SK-N-MC (cell line): Measurements from ENCODE around the gene GPR4.

ENCODE experiments used
- DNase-seq: peaks from one replicate; pipeline ENCODE4 v3.0.0-alpha.2; 2011; ENCODE audit warnings: low read depth, low spot score
- H3K27ac ChIP-seq: fragments of 200-600 bp; sonication (generic); 2 replicates; pipeline ENCODE4 v1.5.1; 2016; ENCODE audit warnings: mixed run types
- H3K36me3 ChIP-seq: fragments of 200-600 bp; sonication (generic); 2 replicates; pipeline ENCODE4 v1.6.1; 2017; ENCODE audit warnings: antibody characterized with exemption, low read length, mixed read lengths; ENCODE audit not compliant: insufficient read depth
- H3K4me3 ChIP-seq: fragments of 200-600 bp; sonication (generic); 2 replicates; pipeline ENCODE4 v1.5.1; 2016
- H3K9ac ChIP-seq: fragments of 200-600 bp; sonication (generic); 2 replicates; pipeline ENCODE4 v1.8.0; 2017; ENCODE audit warnings: mixed run types, mixed read lengths; ENCODE audit not compliant: insufficient read length
- H3K9me3 ChIP-seq: fragments of 200-600 bp; sonication (generic); 2 replicates; pipeline ENCODE4 v1.6.1; 2017; ENCODE audit warnings: low read depth, mild to moderate bottlenecking, antibody characterized with exemption, low read length, moderate library complexity, mixed read lengths
- EZH2 ChIP-seq: fragments of 200-600 bp; sonication (generic); IDR thresholded peaks from one replicate; pipeline ENCODE4 v1.6.1; 2017; ENCODE audit warnings: antibody characterized with exemption
- FOXP2 ChIP-seq: optimal IDR thresholded peaks from 2 replicates; pipeline ENCODE3; 2011; ENCODE audit warnings: mild to moderate bottlenecking, moderate library complexity; ENCODE audit not compliant: insufficient read depth; ENCODE audit errors: extremely low read length, control extremely low read depth
- POLR2AphosphoS5 ChIP-seq: IDR thresholded peaks from 2 replicates; pipeline ENCODE4 v1.6.1; 2012; ENCODE audit warnings: mild to moderate bottlenecking, low read depth, low read length, borderline replicate concordance

The GPR4 gene

GRCh38 chr19:45554481-45554880 is 47.5 kb downstream of the GPR4 start:
- Histone ChIP-seq H3K9me3 (no peaks in the 10 kb centered on the region), H3K27ac (no peak overlapping the region), H3K36me3 (no peaks in the 10 kb centered on the region), H3K4me3 (no peak overlapping the region), H3K9ac (no peak overlapping the region)
- DNase-seq: no peak
- TF ChIP-seq EZH2 (no peak), POLR2AphosphoS5 (no peak), FOXP2 (no peak)

GRCh38 chr19:45553464-45553863 is 48.5 kb downstream of the GPR4 start:
- no peak overlapping the region for H3K9ac ChIP-seq
- DNase-seq: no peak
- no peak overlapping the region for H3K4me3 ChIP-seq
- no peak for TF ChIP-seq FOXP2
- no peak for TF ChIP-seq POLR2AphosphoS5
- TF ChIP-seq EZH2: no peak
- H3K9me3 ChIP-seq: no peaks in the 10 kb centered on the region
- no peaks in the 10 kb centered on the region for H3K36me3 ChIP-seq
- no peak overlapping the region for H3K27ac ChIP-seq

- no peaks in the 10 kb centered on the region for H3K9me3 ChIP-seq
- H3K27ac ChIP-seq: no peak overlapping the region
- no peak for TF ChIP-seq POLR2AphosphoS5
- DNase-seq: no peak
- H3K36me3 ChIP-seq: no peaks in the 10 kb centered on the region
- no peak overlapping the region for H3K4me3 ChIP-seq
- H3K9ac ChIP-seq: no peak overlapping the region
Measured at GRCh38 chr19:45547965-45548609, 53.9 kb downstream of the GPR4 start.

GRCh38 chr19:45547211-45547770 is 54.7 kb downstream of the GPR4 start:
- Histone ChIP-seq H3K27ac (no peak overlapping the region), H3K9ac (no peak overlapping the region), H3K36me3 (no peaks in the 10 kb centered on the region), H3K9me3 (no peaks in the 10 kb centered on the region), H3K4me3 (no peak overlapping the region)
- no peak for DNase-seq
- TF ChIP-seq POLR2AphosphoS5 (no peak), FOXP2 (no peak), EZH2 (no peak)

- no peak for TF ChIP-seq EZH2
- no peak for TF ChIP-seq FOXP2
- no peak for TF ChIP-seq POLR2AphosphoS5
- Histone ChIP-seq H3K27ac (no peak overlapping the region), H3K4me3 (no peak overlapping the region), H3K36me3 (no peaks in the 10 kb centered on the region), H3K9ac (no peak overlapping the region), H3K9me3 (no peaks in the 10 kb centered on the region)
- no peak for DNase-seq
Measured at GRCh38 chr19:45542234-45542668, 59.8 kb downstream of the GPR4 start.
